SK-N-SH (cell line): ENCODE measurements around the gene MAD2L2. TPM values are rescaled to one million over a fixed set of nuclear protein-coding genes. Genes with fewer than 3 reads are reported as not detected.

Experiments used
- CTCF ChIA-PET: fragments of 300-600, 350-600 bp; formaldehyde crosslinking; extraction: SDS; loops from one replicate; lab custom pipeline; 2021; lab: Yijun Ruan, JAX
- POLR2A ChIA-PET: fragments of 350-600 bp; sonication (Branson Sonifier 250); formaldehyde crosslinking; extraction: SDS; loops from one replicate; lab custom pipeline; 2020; ENCODE audit warnings: antibody characterized with exemption, inconsistent platforms; lab: Yijun Ruan, JAX
- DNase-seq: peaks from one replicate; pipeline ENCODE4 v3.0.0; 2012
- H2AFZ ChIP-seq: fragments of 200-600 bp; sonication (generic); 2 replicates; pipeline ENCODE4 v1.8.1; 2016; ENCODE audit warnings: antibody characterized with exemption, mild to moderate bottlenecking, low read depth
- H3F3A ChIP-seq: fragments of 200-600 bp; sonication (generic); replicated peaks from 2 replicates; pipeline ENCODE3; 2016; ENCODE audit warnings: antibody characterized with exemption, mild to moderate bottlenecking; ENCODE audit not compliant: insufficient read depth
- H3K27ac ChIP-seq, 2 experiments: fragments of 200-500 bp in 1 of 2; fragments of 200-600 bp in 1 of 2; sonication (Bioruptor generic) in 1 of 2; sonication (generic), shearing (Covaris generic) in 1 of 2; 2 replicates each; pipeline versions ENCODE4 v1.5.1 to v1.6.1; 2014 to 2016; ENCODE audit warnings: low read depth in 2 of 2, inconsistent platforms in 1 of 2, low read length in 1 of 2, mild to moderate bottlenecking in 1 of 2, mixed read lengths in 1 of 2
- H3K27me3 ChIP-seq: fragments of 200-600 bp; sonication (generic), shearing (Covaris generic); 2 replicates; pipeline ENCODE4 v1.6.1; 2016; ENCODE audit warnings: mixed run types; ENCODE audit not compliant: insufficient read depth
- H3K36me3 ChIP-seq, 2 experiments: fragments of 200-500 bp in 1 of 2; fragments of 200-600 bp in 1 of 2; sonication (Bioruptor generic) in 1 of 2; sonication (generic) in 1 of 2; replicated peaks in 1 of 2; 2 replicates each; pipeline versions ENCODE3 to v1.5.1; 2014 to 2016; ENCODE audit warnings: low read length in 1 of 2, mild to moderate bottlenecking in 1 of 2; ENCODE audit not compliant: insufficient read depth in 2 of 2, control insufficient read depth in 1 of 2
- H3K4me1 ChIP-seq, 2 experiments: fragments of 200-500 bp in 1 of 2; fragments of 200-600 bp in 1 of 2; sonication (Bioruptor generic) in 1 of 2; sonication (generic), shearing (Covaris generic) in 1 of 2; 2 replicates each; pipeline versions ENCODE4 v1.5.1 to v1.6.1; 2014 to 2016; ENCODE audit warnings: low read depth in 1 of 2, low read length in 1 of 2, mixed run types in 1 of 2; ENCODE audit not compliant: insufficient read depth in 2 of 2, control insufficient read depth in 1 of 2
- H3K4me2 ChIP-seq: fragments of 200-600 bp; sonication (generic), shearing (Covaris generic); 2 replicates; pipeline ENCODE4 v1.6.1; 2017; ENCODE audit warnings: mixed run types
- H3K4me3 ChIP-seq, 2 experiments: fragments of 200-500 bp in 1 of 2; fragments of 200-600 bp in 1 of 2; sonication (Bioruptor generic) in 1 of 2; sonication (generic), shearing (Covaris generic) in 1 of 2; 2 replicates each; pipeline versions ENCODE4 v1.5.1 to v1.8.1; 2014 to 2016; ENCODE audit warnings: low read depth in 2 of 2, inconsistent platforms in 1 of 2, low read length in 1 of 2, mild to moderate bottlenecking in 1 of 2, mixed read lengths in 1 of 2, moderate library complexity in 1 of 2
- H3K79me2 ChIP-seq: fragments of 200-600 bp; sonication (generic); 2 replicates; pipeline ENCODE4 v1.8.1; 2017; ENCODE audit warnings: mild to moderate bottlenecking; ENCODE audit not compliant: insufficient read depth
- H3K9ac ChIP-seq: fragments of 200-600 bp; sonication (generic); 2 replicates; pipeline ENCODE4 v1.6.1; 2017; ENCODE audit warnings: mixed run types
- H3K9me2 ChIP-seq: fragments of 200-600 bp; sonication (generic); 2 replicates; pipeline ENCODE4 v1.6.1; 2017; ENCODE audit warnings: mixed run types
- H3K9me3 ChIP-seq: fragments of 200-600 bp; sonication (generic); 2 replicates; pipeline ENCODE4 v1.6.1; 2017; ENCODE audit warnings: mixed run types, mild to moderate bottlenecking, moderate library complexity
- H4K20me1 ChIP-seq: fragments of 200-600 bp; sonication (generic); 2 replicates; pipeline ENCODE4 v1.6.1; 2017; ENCODE audit warnings: mild to moderate bottlenecking, mixed run types; ENCODE audit not compliant: insufficient read depth
- CHD2 ChIP-seq: fragments of 150-350 bp; IDR thresholded peaks from 2 replicates; pipeline ENCODE4 v1.6.1; 2018; ENCODE audit warnings: low read length; ENCODE audit not compliant: partially characterized antibody
- EP300 ChIP-seq, 2 experiments: IDR thresholded peaks; 2 replicates each; pipeline versions ENCODE4 v1.4.0 to v1.6.1; 2012; ENCODE audit warnings: borderline replicate concordance in 1 of 2, low read depth in 1 of 2, low read length in 1 of 2
- FOSL2 ChIP-seq: IDR thresholded peaks from 2 replicates; pipeline ENCODE4 v1.4.0; 2012; ENCODE audit warnings: low read depth, mild to moderate bottlenecking, moderate library complexity, borderline replicate concordance
- FOXM1 ChIP-seq: IDR thresholded peaks from 2 replicates; pipeline ENCODE4 v1.4.0; 2012; ENCODE audit warnings: low read depth, mild to moderate bottlenecking
- MAX ChIP-seq: IDR thresholded peaks from 2 replicates; pipeline ENCODE4 v1.4.0; 2012; ENCODE audit warnings: low read depth
- MXI1 ChIP-seq: IDR thresholded peaks from 2 replicates; pipeline ENCODE4 v1.6.1; 2012; ENCODE audit warnings: mild to moderate bottlenecking, low read depth, low read length, improper control_type of control experiment
- PBX3 ChIP-seq: IDR thresholded peaks from 2 replicates; pipeline ENCODE4; 2012
- RFX5 ChIP-seq: IDR thresholded peaks from 2 replicates; pipeline ENCODE4 v1.6.1; 2012; ENCODE audit warnings: mild to moderate bottlenecking, improper control_type of control experiment, low read length
- RXRA ChIP-seq: IDR thresholded peaks from 2 replicates; pipeline ENCODE4 v1.4.0; 2012; ENCODE audit warnings: low read depth, mild to moderate bottlenecking, borderline replicate concordance
- SIN3A ChIP-seq: IDR thresholded peaks from 2 replicates; pipeline ENCODE4 v1.6.1; 2012; ENCODE audit warnings: low read depth, mild to moderate bottlenecking, low read length, moderate library complexity, borderline replicate concordance
- TCF12 ChIP-seq: IDR thresholded peaks from 2 replicates; pipeline ENCODE4 v1.4.0; 2012
- USF1 ChIP-seq: IDR thresholded peaks from 2 replicates; pipeline ENCODE4 v1.4.0; 2012; ENCODE audit warnings: low read depth, borderline replicate concordance
- USF2 ChIP-seq: fragments of 150-350 bp; IDR thresholded peaks from 2 replicates; pipeline ENCODE4 v1.6.1; 2017; ENCODE audit warnings: antibody characterized with exemption, low read length, low read depth, borderline replicate concordance
- YY1 ChIP-seq: IDR thresholded peaks from 2 replicates; pipeline ENCODE4 v1.4.0; 2012; ENCODE audit warnings: low read depth, mild to moderate bottlenecking
- WGBS: methylation state at CpG from one replicate; pipeline ENCODE4 v1.1.6; 2017; ENCODE audit warnings: low lambda C conversion rate; 5-methylcytosine and 5-hydroxymethylcytosine counted together
- polyA plus RNA-seq, 3 experiments: library from polyadenylated mRNA; depleted of rRNA; stranded (reverse); fragments of >200 nt; gene quantifications; 2 replicates each; pipeline ENCODE4 v1.2.3, GENCODE V29; 2012

The MAD2L2 gene
- polyA plus RNA-seq, 1 of the 3 experiments (the other 2 are of a cell fraction): 94.0 TPM

- 14% methylated on average over 4 of the region's 5 CpGs for WGBS
- no peak for DNase-seq
- Histone ChIP-seq H4K20me1 (no peaks in the 10 kb centered on the region), H3K79me2 (no peaks in the 10 kb centered on the region), H3K4me2 (no peak overlapping the region), H3K4me1 (peaks cover 0 to 9% of the 10 kb centered on the region in 2 experiments; a peak in 1 of 4 replicates), H3K9me3 (no peaks in the 10 kb centered on the region), H2AFZ (no peak overlapping the region), H3K9me2 (no peaks in the 10 kb centered on the region), H3K27me3 (peaks cover 8% of the 10 kb centered on the region; the same call in 1 of the 2 replicates), H3K4me3 (no peak overlapping the region), H3F3A (no peaks in the 10 kb centered on the region), H3K36me3 (no peaks in the 10 kb centered on the region), H3K9ac (no peak overlapping the region), H3K27ac (no peak overlapping the region)
- ChIA-PET POLR2A (interaction anchor here (1.5 kb wide), 1 partner anchor 159 kb away, joined by 7 read pairs; the partner anchor contains the start of gene DISP3), CTCF (interaction anchor here (0.8 to 5.5 kb wide), 16 partner anchors 7 to 601 kb away, joined by 3 to 34 read pairs (median 4); partner anchors contain the start of gene DISP3)
- TF ChIP-seq RFX5 (no peak), USF1 (no peak), YY1 (no peak), RXRA (no peak), FOXM1 (no peak), CHD2 (no peak), FOSL2 (no peak), SIN3A (no peak), MXI1 (no peak)
Measured at GRCh38 chr1:11638121-11638520, 42.8 kb downstream of the MAD2L2 start.

- POLR2A ChIA-PET: interaction anchor here (0.5 kb wide), 1 partner anchor 398 kb away, joined by 3 read pairs; no protein-coding TSS in a partner anchor
- Histone ChIP-seq H4K20me1 (no peaks in the 10 kb centered on the region), H3K4me3 (no peak overlapping the region), H3F3A (no peaks in the 10 kb centered on the region), H3K9me2 (no peaks in the 10 kb centered on the region), H3K9me3 (no peaks in the 10 kb centered on the region), H3K36me3 (no peaks in the 10 kb centered on the region), H3K27me3 (peaks cover 8% of the 10 kb centered on the region; the same call in 1 of the 2 replicates), H3K9ac (no peak overlapping the region), H3K27ac (no peak overlapping the region), H3K4me2 (no peak overlapping the region)
- DNase-seq: no peak
- TF ChIP-seq EP300 (IDR thresholded peaks at IDR 0.05; ENCODE audit: borderline replicate concordance in 1 of 2, low read depth in 1 of 2, low read length in 1 of 2): no peak
- no peak for TF ChIP-seq USF2
- no peak for TF ChIP-seq PBX3
- no peak for TF ChIP-seq TCF12
- no peak for TF ChIP-seq CHD2
- TF ChIP-seq MAX: no peak
- TF ChIP-seq, all 33 proteins: peak for 0
- no peak overlapping the region for H2AFZ ChIP-seq
- CTCF ChIA-PET: interaction anchor here (0.8 to 5.5 kb wide), 14 partner anchors 8 to 597 kb away, joined by 3 to 34 read pairs (median 3); partner anchors contain the start of gene DISP3
- no peaks in the 10 kb centered on the region for H3K79me2 ChIP-seq
- peaks cover 0 to 12% of the 10 kb centered on the region in 2 experiments; a peak in 1 of 4 replicates for H3K4me1 ChIP-seq
- WGBS: 68% methylated on average over 11 of the region's 11 CpGs
Measured at GRCh38 chr1:11634365-11635192, 46.4 kb downstream of the MAD2L2 start.
